ENCODE measurements around the gene AK9. TPM values are rescaled to one million over a fixed set of nuclear protein-coding genes. Genes with fewer than 3 reads are reported as not detected.

AK9 gene
- total and polyA plus RNA-seq, 10 of the 15 experiments (the other 5 are each of a cell fraction or from before 2014, with no cell fraction given): 2.1 to 7.4 (median 4.2) TPM

- TF ChIP-seq MTA2 (IDR thresholded peaks at IDR 0.05; ENCODE audit: low read depth) (no peak), BRCA1 (IDR thresholded peaks at IDR 0.05; ENCODE audit: low read depth, low read length) (no peak), MEF2A (IDR thresholded peaks at IDR 0.05; ENCODE audit: insufficient read depth, low read depth, low read length) (no peak), KAT2A (conservative IDR thresholded peaks at IDR 0.05; ENCODE audit: control insufficient read depth, low read depth, low read length) (no peak), ZBED1 (IDR thresholded peaks at IDR 0.05; ENCODE audit: borderline replicate concordance) (no peak), KLF5 (IDR thresholded peaks at IDR 0.05; ENCODE audit: partially characterized antibody) (no peak), SRF (IDR thresholded peaks at IDR 0.05; ENCODE audit: low read depth in 2 of 2, low read length in 2 of 2) (0 out of 4 replicates have a peak, but pooled peaks of 1 of the 2 experiments have one; percentile 36), ATF7 (IDR thresholded peaks at IDR 0.05; ENCODE audit: low read depth) (0 out of 2 replicates have a peak, but pooled peaks have one; percentile 14), ZZZ3 (IDR thresholded peaks at IDR 0.05; ENCODE audit: control insufficient read depth, insufficient read length, low read depth) (no peak), YY1 (IDR thresholded peaks at IDR 0.05; ENCODE audit: low read depth, low read length) (peak; percentile 98), RBBP5 (conservative IDR thresholded peaks at IDR 0.05) (no peak), SIN3A (IDR thresholded peaks at IDR 0.05; ENCODE audit: low read depth, low read length) (peak; percentile 12; the same call in 1 of the 2 replicates), RAD21 (IDR thresholded peaks at IDR 0.05; ENCODE audit: insufficient read depth, low read depth, low read length) (peak; percentile 17; the same call in 1 of the 2 replicates), RELB (IDR thresholded peaks at IDR 0.05; ENCODE audit: low read depth) (0 out of 2 replicates have a peak, but pooled peaks have one; percentile 30), SP1 (IDR thresholded peaks at IDR 0.05; ENCODE audit: low read depth, low read length) (no peak), CHD2 (IDR thresholded peaks at IDR 0.05; ENCODE audit: borderline replicate concordance, low read depth, low read length) (no peak; the same call in 1 of the 2 replicates), ZNF207 (IDR thresholded peaks at IDR 0.05; ENCODE audit: borderline replicate concordance) (peak; percentile 28; the same call in 1 of the 2 replicates), SUPT20H (IDR thresholded peaks at IDR 0.05; ENCODE audit: borderline replicate concordance, control insufficient read depth, low read depth, low read length) (no peak), TARDBP (IDR thresholded peaks at IDR 0.05; ENCODE audit: borderline replicate concordance) (peak; percentile 37; the same call in 1 of the 2 replicates), CREM (IDR thresholded peaks at IDR 0.05; ENCODE audit: low read depth) (peak; percentile 65; the same call in 1 of the 2 replicates), ZBTB11 (CRISPR knock-in tag; IDR thresholded peaks at IDR 0.05) (no peak), MEF2B (IDR thresholded peaks at IDR 0.05; ENCODE audit: partially characterized antibody, poor library complexity, severe bottlenecking) (no peak), SIX5 (IDR thresholded peaks at IDR 0.05; ENCODE audit: low read depth, low read length, severe bottlenecking) (peak; percentile 70), NFYB (IDR thresholded peaks at IDR 0.05; ENCODE audit: insufficient read depth, low read depth, low read length) (no peak), RELA (IDR thresholded peaks at IDR 0.05; ENCODE audit: borderline replicate concordance, partially characterized antibody) (no peak)
Observed at GRCh38 chr6:109690737-109691621, at the start of gene AK9, which contains the start of gene FIG4 (continued).

Data from GM12878 (cell line).